Osteoblast (primary cell): Measurements from ENCODE around the gene ARL6IP6. TPM values are rescaled to one million over a fixed set of nuclear protein-coding genes. Genes with fewer than 3 reads are reported as not detected.

Experiments used
- DNase-seq: peaks from one replicate; pipeline ENCODE4 v3.0.0; 2011; ENCODE audit warnings: low spot score, mixed read lengths; ENCODE audit not compliant: insufficient read length; ENCODE audit errors: missing footprints
- H2AFZ ChIP-seq: 2 replicates; pipeline ENCODE4 v1.6.0; 2011; ENCODE audit warnings: mild to moderate bottlenecking, low read length
- H3K27ac ChIP-seq: 2 replicates; pipeline ENCODE4 v1.5.1; 2011; ENCODE audit warnings: mild to moderate bottlenecking, low read depth, low read length, moderate library complexity
- H3K27me3 ChIP-seq: 2 replicates; pipeline ENCODE4 v1.6.0; 2012; ENCODE audit warnings: mild to moderate bottlenecking, control low read depth, inconsistent platforms, low read length, moderate library complexity; ENCODE audit not compliant: insufficient read depth
- H3K36me3 ChIP-seq: 2 replicates; pipeline ENCODE4 v1.5.1; 2011; ENCODE audit warnings: mild to moderate bottlenecking, low read length, control low read depth, moderate library complexity; ENCODE audit not compliant: insufficient read depth
- H3K4me1 ChIP-seq: 2 replicates; pipeline ENCODE4 v1.5.1; 2011; ENCODE audit warnings: mild to moderate bottlenecking, low read length, control low read depth, moderate library complexity; ENCODE audit not compliant: insufficient read depth
- H3K4me2 ChIP-seq: 2 replicates; pipeline ENCODE4 v1.6.0; 2011; ENCODE audit warnings: mild to moderate bottlenecking, low read length; ENCODE audit not compliant: insufficient read depth
- H3K4me3 ChIP-seq: fragments of 200-600 bp; sonication (generic); 3 replicates; pipeline ENCODE4 v1.5.1; 2012; ENCODE audit warnings: mild to moderate bottlenecking, low read length, inconsistent platforms; ENCODE audit not compliant: insufficient read depth
- H3K79me2 ChIP-seq: 2 replicates; pipeline ENCODE4 v1.6.0; 2012; ENCODE audit warnings: mild to moderate bottlenecking, low read length, control low read depth, inconsistent platforms; ENCODE audit not compliant: insufficient read depth
- H3K9me3 ChIP-seq: 2 replicates; pipeline ENCODE4 v1.5.1; 2011; ENCODE audit warnings: low read depth, low read length, control low read depth
- H4K20me1 ChIP-seq: 2 replicates; pipeline ENCODE4 v1.6.0; 2012; ENCODE audit warnings: mild to moderate bottlenecking, low read length, control low read depth; ENCODE audit not compliant: insufficient read depth
- total RNA-seq: library from RNA; depleted of rRNA; stranded (reverse); fragments of >200 nt; gene quantifications from 2 replicates; pipeline ENCODE4 v1.2.3, GENCODE V29; 2012
- TF ChIP-seq, protein P1 (sequence below): IDR thresholded peaks from 2 replicates; pipeline ENCODE4 v1.5.1; 2011; ENCODE audit warnings: mild to moderate bottlenecking, low read depth, low read length, moderate library complexity; ENCODE audit errors: extremely low read depth

The ARL6IP6 gene
- total RNA-seq, 1 donor = 20.6 TPM

DNA sequence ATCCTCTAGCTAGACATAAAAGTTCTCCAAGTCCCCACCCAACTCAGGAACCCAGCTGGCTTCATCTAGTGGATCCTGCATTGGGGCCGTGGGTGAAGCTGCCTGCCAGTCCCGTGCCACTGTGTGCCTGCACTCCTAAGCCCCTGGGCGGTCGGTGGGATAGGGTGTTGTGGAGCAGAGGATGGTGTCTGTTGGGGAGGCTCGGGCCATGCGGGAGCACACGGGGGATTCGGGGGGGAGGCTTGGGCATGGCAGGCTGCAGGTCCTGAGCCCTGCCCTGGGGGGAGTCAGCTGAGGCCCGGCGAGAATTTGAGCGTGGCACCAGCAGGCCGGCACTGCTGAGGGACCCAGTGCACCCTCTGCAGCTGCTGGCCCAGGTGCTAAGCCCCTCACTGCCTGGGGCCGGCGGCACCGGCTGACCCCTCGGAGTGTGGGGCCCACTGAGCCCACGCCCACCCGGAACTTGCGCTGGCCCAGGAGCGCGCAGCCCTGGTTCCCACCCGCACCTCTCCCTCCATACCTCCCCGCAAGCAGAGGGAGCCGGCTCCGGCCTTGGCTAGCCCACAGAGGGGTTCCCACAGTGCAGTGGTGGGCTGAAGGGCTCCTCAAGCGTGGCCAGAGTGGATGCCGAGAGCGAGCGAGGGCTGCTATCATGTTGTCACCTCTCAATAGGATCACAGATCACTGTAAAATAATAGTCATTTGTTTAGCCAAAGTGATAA, 86.4 kb downstream of the ARL6IP6 start:
- H3K4me3 ChIP-seq = no peak overlapping the region
- H3K4me1 ChIP-seq = no peaks in the 10 kb centered on the region
- H3K4me2 ChIP-seq = no peak overlapping the region
- H2AFZ ChIP-seq = no peak overlapping the region
- DNase-seq = no peak
- H3K79me2 ChIP-seq = no peaks in the 10 kb centered on the region
- TF ChIP-seq, protein P1, sequence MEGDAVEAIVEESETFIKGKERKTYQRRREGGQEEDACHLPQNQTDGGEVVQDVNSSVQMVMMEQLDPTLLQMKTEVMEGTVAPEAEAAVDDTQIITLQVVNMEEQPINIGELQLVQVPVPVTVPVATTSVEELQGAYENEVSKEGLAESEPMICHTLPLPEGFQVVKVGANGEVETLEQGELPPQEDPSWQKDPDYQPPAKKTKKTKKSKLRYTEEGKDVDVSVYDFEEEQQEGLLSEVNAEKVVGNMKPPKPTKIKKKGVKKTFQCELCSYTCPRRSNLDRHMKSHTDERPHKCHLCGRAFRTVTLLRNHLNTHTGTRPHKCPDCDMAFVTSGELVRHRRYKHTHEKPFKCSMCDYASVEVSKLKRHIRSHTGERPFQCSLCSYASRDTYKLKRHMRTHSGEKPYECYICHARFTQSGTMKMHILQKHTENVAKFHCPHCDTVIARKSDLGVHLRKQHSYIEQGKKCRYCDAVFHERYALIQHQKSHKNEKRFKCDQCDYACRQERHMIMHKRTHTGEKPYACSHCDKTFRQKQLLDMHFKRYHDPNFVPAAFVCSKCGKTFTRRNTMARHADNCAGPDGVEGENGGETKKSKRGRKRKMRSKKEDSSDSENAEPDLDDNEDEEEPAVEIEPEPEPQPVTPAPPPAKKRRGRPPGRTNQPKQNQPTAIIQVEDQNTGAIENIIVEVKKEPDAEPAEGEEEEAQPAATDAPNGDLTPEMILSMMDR = no peak
- H3K9me3 ChIP-seq = no peaks in the 10 kb centered on the region
- no peaks in the 10 kb centered on the region for H3K36me3 ChIP-seq
- no peak overlapping the region for H3K27ac ChIP-seq
- no peaks in the 10 kb centered on the region for H4K20me1 ChIP-seq
- no peaks in the 10 kb centered on the region for H3K27me3 ChIP-seq

DNA sequence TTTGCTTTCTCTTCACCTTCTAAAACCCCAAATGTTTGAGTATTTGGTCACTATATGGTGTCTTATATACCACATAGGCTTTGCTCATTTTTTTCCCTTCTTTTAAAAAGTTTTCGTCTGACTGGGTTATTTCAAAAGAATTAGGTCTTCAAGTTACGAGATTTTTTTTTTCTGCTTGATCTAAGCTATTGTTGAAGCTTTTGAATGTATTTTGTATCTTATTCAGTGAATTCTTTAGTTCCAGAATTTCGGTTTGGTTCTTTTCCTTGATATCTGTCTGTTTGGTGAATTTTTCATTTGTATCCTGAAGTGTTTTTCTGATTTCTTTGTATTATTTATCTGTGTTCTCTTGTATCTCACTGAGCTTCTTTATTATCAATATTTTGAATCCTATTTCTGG, 93.5 kb downstream of the ARL6IP6 start:
- no peaks in the 10 kb centered on the region for H3K27me3 ChIP-seq
- no peak overlapping the region for H3K27ac ChIP-seq
- no peaks in the 10 kb centered on the region for H3K9me3 ChIP-seq
- H3K4me2 ChIP-seq = no peak overlapping the region
- no peaks in the 10 kb centered on the region for H3K4me1 ChIP-seq
- H3K36me3 ChIP-seq = no peaks in the 10 kb centered on the region
- no peaks in the 10 kb centered on the region for H4K20me1 ChIP-seq
- no peak for DNase-seq
- H2AFZ ChIP-seq = no peak overlapping the region
- TF ChIP-seq, protein P1 = no peak
- no peaks in the 10 kb centered on the region for H3K79me2 ChIP-seq
- no peak overlapping the region for H3K4me3 ChIP-seq

Other genes starting within 250 kb of the ARL6IP6 start
- 106 and 109 TPM in 2 replicates for gene PRPF40A, start 1.2 kb upstream of the ARL6IP6 start, total RNA-seq